Thyroid gland (tissue), 4 donors: ENCODE results near the gene ANO7. TPM values are rescaled to one million over a fixed set of nuclear protein-coding genes. Genes with fewer than 3 reads are reported as not detected.

Experiments
- DNase-seq, 2 donors: peaks; one replicate each; pipeline ENCODE4 v3.0.0-alpha.2; 2019
- H3K27ac ChIP-seq, 3 donors: fragments of 200-600 bp; sonication (generic); 1 replicate in 2 of 3; 2 replicates in 1 of 3; pipeline ENCODE4 v1.5.1; 2016 to 2019; ENCODE audit warnings: mild to moderate bottlenecking in 1 of 3, moderate library complexity in 1 of 3
- H3K27me3 ChIP-seq: fragments of 200-600 bp; sonication (generic); one replicate; pipeline ENCODE4 v1.5.1; 2019
- H3K36me3 ChIP-seq, 2 donors: fragments of 200-600 bp; sonication (generic); one replicate each; pipeline ENCODE4 v1.5.1; 2016 to 2019
- H3K4me1 ChIP-seq, 2 donors: fragments of 200-600 bp; sonication (generic); one replicate each; pipeline ENCODE4 v1.5.1; 2017 to 2019
- H3K4me3 ChIP-seq, 3 donors: fragments of 200-600 bp; sonication (generic); replicated peaks in 1 of 3; 1 replicate in 2 of 3; 2 replicates in 1 of 3; pipeline ENCODE4 v1.5.1; 2016; ENCODE audit warnings: mild to moderate bottlenecking in 1 of 3
- H3K9me3 ChIP-seq: fragments of 200-600 bp; sonication (generic); one replicate; pipeline ENCODE4 v1.5.1; 2017
- POLR2A ChIP-seq, 2 donors: fragments of 450-650 bp; IDR thresholded peaks; one replicate each; pipeline ENCODE4 v1.6.1; 2017; ENCODE audit warnings: antibody characterized with exemption in 2 of 2, mild to moderate bottlenecking in 2 of 2, moderate library complexity in 1 of 2
- WGBS, 2 donors: methylation state at CpG; one replicate each; pipeline ENCODE4 v1.1.5; 2017; 5-methylcytosine and 5-hydroxymethylcytosine counted together
- intact Hi-C: fragments of 100-400 bp; cut with DNase I; formaldehyde crosslinking; loops from one replicate; pipeline ENCODE4 v1.15.1; 2023
- total RNA-seq, 4 donors: library from RNA; depleted of rRNA; stranded (reverse); fragments of >200 nt; gene quantifications; one replicate each; pipeline ENCODE4 v1.2.3, GENCODE V29; 2016
- TF ChIP-seq, protein P1 (sequence below), 6 experiments: fragments of 200-600 bp in 3 of 6; fragments of 450-650 bp in 3 of 6; sonication (generic) in 3 of 6; IDR thresholded peaks; one replicate each; pipeline ENCODE4 v1.5.1; 2016 to 2019; ENCODE audit warnings: antibody characterized with exemption in 6 of 6, mild to moderate bottlenecking in 2 of 6, inconsistent platforms in 1 of 6, moderate library complexity in 1 of 6

The ANO7 gene
- total RNA-seq, 4 donors from 2014 or later, result 0.94 to 1.8 (median 0.98) TPM; not detected in 1

DNA sequence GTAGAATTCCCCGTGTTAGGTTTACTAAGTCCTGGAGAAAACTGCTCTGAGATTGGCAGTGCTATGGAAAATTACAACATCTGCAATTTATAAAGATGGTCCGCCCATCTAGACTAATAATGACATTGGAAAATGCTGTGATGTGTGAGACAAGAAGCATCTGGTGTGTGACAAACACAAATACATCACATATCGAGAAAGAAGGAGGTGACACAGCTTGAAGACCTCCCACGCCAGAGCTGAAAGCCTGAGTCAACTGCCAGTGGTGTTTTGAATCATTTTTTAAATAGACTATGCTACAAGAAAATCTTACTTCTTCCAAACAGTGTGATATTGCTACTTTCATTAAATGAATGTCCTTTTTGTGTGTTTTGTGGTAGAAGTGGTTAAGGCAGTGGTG is 8.6 kb upstream of the ANO7 start:
- TF ChIP-seq, protein P1, sequence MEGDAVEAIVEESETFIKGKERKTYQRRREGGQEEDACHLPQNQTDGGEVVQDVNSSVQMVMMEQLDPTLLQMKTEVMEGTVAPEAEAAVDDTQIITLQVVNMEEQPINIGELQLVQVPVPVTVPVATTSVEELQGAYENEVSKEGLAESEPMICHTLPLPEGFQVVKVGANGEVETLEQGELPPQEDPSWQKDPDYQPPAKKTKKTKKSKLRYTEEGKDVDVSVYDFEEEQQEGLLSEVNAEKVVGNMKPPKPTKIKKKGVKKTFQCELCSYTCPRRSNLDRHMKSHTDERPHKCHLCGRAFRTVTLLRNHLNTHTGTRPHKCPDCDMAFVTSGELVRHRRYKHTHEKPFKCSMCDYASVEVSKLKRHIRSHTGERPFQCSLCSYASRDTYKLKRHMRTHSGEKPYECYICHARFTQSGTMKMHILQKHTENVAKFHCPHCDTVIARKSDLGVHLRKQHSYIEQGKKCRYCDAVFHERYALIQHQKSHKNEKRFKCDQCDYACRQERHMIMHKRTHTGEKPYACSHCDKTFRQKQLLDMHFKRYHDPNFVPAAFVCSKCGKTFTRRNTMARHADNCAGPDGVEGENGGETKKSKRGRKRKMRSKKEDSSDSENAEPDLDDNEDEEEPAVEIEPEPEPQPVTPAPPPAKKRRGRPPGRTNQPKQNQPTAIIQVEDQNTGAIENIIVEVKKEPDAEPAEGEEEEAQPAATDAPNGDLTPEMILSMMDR (IDR thresholded peaks at IDR 0.05), result no peak
- TF ChIP-seq POLR2A (IDR thresholded peaks at IDR 0.05), result no peak
- Histone ChIP-seq H3K4me1 (no peaks in the 10 kb centered on the region), H3K9me3 (no peaks in the 10 kb centered on the region), H3K36me3 (peaks cover 6 to 20% of the 10 kb centered on the region in 2 donors), H3K27me3 (no peaks in the 10 kb centered on the region), H3K4me3 (no peak overlapping the region), H3K27ac (no peak overlapping the region)
- intact Hi-C loops, result no loop called here
- WGBS, 2 donors, result 91 to 94% methylated on average over 4 of the region's 4 CpGs
- DNase-seq, result no peak

- no peak for DNase-seq
- Histone ChIP-seq H3K36me3 (peaks cover 6 to 17% of the 10 kb centered on the region in 2 donors), H3K4me1 (no peaks in the 10 kb centered on the region), H3K27me3 (no peaks in the 10 kb centered on the region), H3K4me3 (no peak overlapping the region), H3K27ac (no peak overlapping the region), H3K9me3 (no peaks in the 10 kb centered on the region)
- TF ChIP-seq, protein P1 (IDR thresholded peaks at IDR 0.05), result no peak
- no peak for TF ChIP-seq POLR2A (IDR thresholded peaks at IDR 0.05)
- 91 to 95% methylated on average over 9 to 11 of the region's 12 CpGs for WGBS, 2 donors
- intact Hi-C loops, result no loop called here
These were observed 8.0 kb upstream of the ANO7 start for GRCh38 chr2:241180495-241180894.

- Histone ChIP-seq H3K9me3 (no peaks in the 10 kb centered on the region), H3K4me1 (no peaks in the 10 kb centered on the region), H3K27me3 (no peaks in the 10 kb centered on the region), H3K4me3 (no peak overlapping the region), H3K27ac (no peak overlapping the region), H3K36me3 (peaks cover 6 to 16% of the 10 kb centered on the region in 2 donors)
- TF ChIP-seq POLR2A (IDR thresholded peaks at IDR 0.05), result no peak
- TF ChIP-seq, protein P1 (IDR thresholded peaks at IDR 0.05), result no peak
- DNase-seq, result no peak
- WGBS, 2 donors, result 93 to 100% methylated on average over 2 to 3 of the region's 3 CpGs
- intact Hi-C loops, result no loop called here
These were observed 6.4 kb upstream of the ANO7 start for GRCh38 chr2:241182126-241182525.

DNA sequence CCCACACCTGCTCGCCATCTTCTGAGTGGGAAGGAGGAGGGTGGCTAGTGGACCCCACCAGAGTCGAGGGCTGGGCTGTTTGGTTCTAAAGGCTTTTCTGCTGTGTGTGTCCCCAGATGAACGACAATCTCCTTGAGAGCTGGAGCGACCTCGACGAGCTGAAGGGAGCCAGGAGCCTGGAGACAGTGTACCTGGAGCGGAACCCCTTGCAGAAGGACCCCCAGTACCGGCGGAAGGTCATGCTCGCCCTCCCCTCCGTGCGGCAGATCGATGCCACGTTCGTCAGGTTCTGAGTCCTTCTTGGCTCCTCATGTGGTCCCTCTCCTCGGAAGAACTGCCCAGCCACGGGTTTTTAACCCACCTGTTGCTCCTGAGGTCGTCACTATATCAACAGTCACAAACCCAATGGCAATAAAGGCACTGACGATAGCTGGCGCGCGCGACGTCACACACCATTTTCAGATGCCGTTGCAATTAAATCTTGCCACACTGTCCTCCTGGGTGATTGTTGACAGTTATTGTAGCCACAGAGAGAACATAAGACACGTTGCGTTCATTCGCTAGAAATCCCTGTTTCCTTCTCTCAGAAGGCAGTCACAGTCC is 5.8 kb upstream of the ANO7 start:
- intact Hi-C loops, result no loop called here
- no peak overlapping the region for H3K4me3 ChIP-seq
- H3K9me3 ChIP-seq, result no peaks in the 10 kb centered on the region
- no peak overlapping the region for H3K27ac ChIP-seq
- TF ChIP-seq POLR2A (IDR thresholded peaks at IDR 0.05), result no peak
- TF ChIP-seq, protein P1 (IDR thresholded peaks at IDR 0.05), result no peak
- H3K36me3 ChIP-seq, result peaks cover 6 to 16% of the 10 kb centered on the region in 2 donors
- no peak for DNase-seq
- H3K27me3 ChIP-seq, result no peaks in the 10 kb centered on the region
- no peaks in the 10 kb centered on the region for H3K4me1 ChIP-seq
- WGBS, 2 donors, result 91% methylated on average over 26 to 28 of the region's 28 CpGs

DNA sequence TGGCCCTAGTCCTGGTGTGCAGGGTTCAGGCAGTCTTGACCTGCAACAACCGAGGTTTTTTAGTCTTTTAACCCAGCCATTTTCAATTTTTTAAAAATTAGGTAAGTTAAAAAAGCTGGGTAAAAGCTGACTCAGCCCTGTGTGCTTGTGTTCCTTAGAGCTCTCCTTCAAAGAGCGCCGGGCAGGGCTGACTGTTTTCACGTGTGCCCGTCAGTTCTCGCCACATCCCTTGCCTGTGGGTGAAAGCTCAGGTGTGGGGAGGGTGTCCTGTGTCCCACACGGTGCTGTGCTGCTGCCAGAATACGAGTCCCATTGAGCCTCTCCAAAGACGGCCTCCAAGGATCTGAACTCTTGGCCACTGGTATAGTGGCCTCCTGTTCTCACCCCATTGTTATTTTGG is 5.3 kb upstream of the ANO7 start:
- intact Hi-C loops, result no loop called here
- 89 to 94% methylated on average over 9 of the region's 9 CpGs for WGBS, 2 donors

More for the DNA sequence above, 5.3 kb upstream of the ANO7 start:
- Histone ChIP-seq H3K27me3 (no peaks in the 10 kb centered on the region), H3K9me3 (no peaks in the 10 kb centered on the region), H3K36me3 (peaks cover 6 to 16% of the 10 kb centered on the region in 2 donors), H3K4me3 (no peak overlapping the region), H3K27ac (no peak overlapping the region), H3K4me1 (no peaks in the 10 kb centered on the region)
- DNase-seq, result no peak
- TF ChIP-seq, protein P1 (IDR thresholded peaks at IDR 0.05), result no peak
- no peak for TF ChIP-seq POLR2A (IDR thresholded peaks at IDR 0.05)
